Measurements from ENCODE around the gene MFSD6.
"Not testable (repeated sequence)": the region's sequence is repeated elsewhere in the genome, so short reads cannot be mapped to it uniquely, and the experiment has no call there.

The MFSD6 gene

GRCh38 chr2:190405995-190406394 is 2.2 kb upstream of the MFSD6 start:
- DNase-seq, result no peak

GRCh38 chr2:190406805-190407204 is 1.4 kb upstream of the MFSD6 start:
- DNase-seq, result no peak

- DNase-seq, result no peak
Observed at GRCh38 chr2:190407246-190407661, 901 bp upstream of the MFSD6 start.

GRCh38 chr2:190408538-190409271 is 550 bp downstream of the MFSD6 start:
- peak; percentile 72 to 88 (median 82) for DNase-seq

GRCh38 chr2:190409616-190410015 is 1.5 kb downstream of the MFSD6 start:
- no peak for DNase-seq

GRCh38 chr2:190410166-190410565 is 2.0 kb downstream of the MFSD6 start:
- DNase-seq, result peak in 3 of 4 experiments; percentile 10 to 46 (median 44)

- no peak for DNase-seq
Observed at GRCh38 chr2:190412966-190413365, 4.8 kb downstream of the MFSD6 start.

- peak; percentile 55 to 70 (median 60) for DNase-seq
Observed at GRCh38 chr2:190413421-190413820, 5.3 kb downstream of the MFSD6 start.

GRCh38 chr2:190415251-190415650 is 7.1 kb downstream of the MFSD6 start:
- no peak for DNase-seq

- no peak for DNase-seq
Observed at GRCh38 chr2:190415794-190416775, 7.9 kb downstream of the MFSD6 start.

GRCh38 chr2:190417045-190417842 is 9.1 kb downstream of the MFSD6 start:
- no peak for DNase-seq

- peak; percentile 16 to 59 (median 55) for DNase-seq
Observed at GRCh38 chr2:190418727-190419126, 10.6 kb downstream of the MFSD6 start.

GRCh38 chr2:190420801-190421200 is 12.6 kb downstream of the MFSD6 start:
- no peak for DNase-seq

GRCh38 chr2:190425221-190425866 is 17.2 kb downstream of the MFSD6 start:
- peak in 3 of 4 experiments; percentile 13 to 65 (median 59) for DNase-seq

GRCh38 chr2:190425883-190426658 is 17.9 kb downstream of the MFSD6 start:
- no peak for DNase-seq

- not testable (repeated sequence) for DNase-seq
Observed at GRCh38 chr2:190430866-190431265, 22.7 kb downstream of the MFSD6 start.

GRCh38 chr2:190431907-190432306 is 23.8 kb downstream of the MFSD6 start:
- DNase-seq, result no peak

GRCh38 chr2:190432567-190433231 is 24.5 kb downstream of the MFSD6 start:
- DNase-seq, result no peak

GRCh38 chr2:190435031-190435670 is 27.0 kb downstream of the MFSD6 start:
- DNase-seq, result peak; percentile 16 to 54 (median 41)

GRCh38 chr2:190436557-190436956 is 28.4 kb downstream of the MFSD6 start:
- no peak for DNase-seq

All from suppressor macrophage (primary cell).